Neuronal stem cell (in vitro differentiated cells): Measurements from ENCODE around the gene SERPIND1.

ENCODE experiments used
- DNase-seq: peaks from one replicate; pipeline ENCODE4 v3.0.0-alpha.2; 2013; ENCODE audit warnings: low spot score
- H2AFZ ChIP-seq: one replicate; pipeline ENCODE4 v1.6.1; 2013; ENCODE audit warnings: mild to moderate bottlenecking, low read length, inconsistent platforms
- H2AK5ac ChIP-seq: 2 replicates; pipeline ENCODE4 v1.6.1; 2013; ENCODE audit warnings: low read depth, mild to moderate bottlenecking, inconsistent platforms, low read length, moderate library complexity, mixed read lengths
- H2BK120ac ChIP-seq: 2 replicates; pipeline ENCODE4 v1.6.1; 2013; ENCODE audit warnings: low read depth, mild to moderate bottlenecking, inconsistent platforms, low read length, moderate library complexity, mixed read lengths
- H2BK12ac ChIP-seq: one replicate; pipeline ENCODE4 v1.6.1; 2013; ENCODE audit warnings: low read length, inconsistent platforms
- H2BK15ac ChIP-seq: 2 replicates; pipeline ENCODE4 v1.6.1; 2013; ENCODE audit warnings: mild to moderate bottlenecking, low read length, inconsistent platforms, mixed read lengths
- H2BK5ac ChIP-seq: one replicate; pipeline ENCODE4 v1.6.1; 2013; ENCODE audit warnings: inconsistent platforms, mild to moderate bottlenecking, low read length, moderate library complexity
- H3K14ac ChIP-seq: one replicate; pipeline ENCODE4 v1.6.1; 2013; ENCODE audit warnings: low read length, inconsistent platforms
- H3K18ac ChIP-seq: 2 replicates; pipeline ENCODE4 v1.6.1; 2013; ENCODE audit warnings: low read length, inconsistent platforms
- H3K23ac ChIP-seq: 2 replicates; pipeline ENCODE4 v1.6.1; 2013; ENCODE audit warnings: low read depth, mild to moderate bottlenecking, mixed read lengths, low read length, inconsistent platforms; ENCODE audit not compliant: poor library complexity
- H3K27ac ChIP-seq: replicated peaks from 3 replicates; pipeline ENCODE4 v1.5.1; 2013; ENCODE audit warnings: low read length, inconsistent platforms
- H3K27me3 ChIP-seq, 3 experiments: 2 replicates each; pipeline ENCODE4 v1.6.1; 2013; ENCODE audit warnings: low read length in 3 of 3, mild to moderate bottlenecking in 2 of 3, inconsistent platforms in 1 of 3, low read depth in 1 of 3, mixed read lengths in 1 of 3, moderate library complexity in 1 of 3; ENCODE audit not compliant: control insufficient read depth in 3 of 3, insufficient read depth in 3 of 3
- H3K36me3 ChIP-seq, 2 donors: replicated peaks in 1 of 2; 2 replicates each; pipeline ENCODE4 v1.6.1; 2013; ENCODE audit warnings: low read length in 2 of 2; ENCODE audit not compliant: control insufficient read depth in 2 of 2, insufficient read depth in 2 of 2
- H3K4ac ChIP-seq: 2 replicates; pipeline ENCODE4 v1.6.1; 2013; ENCODE audit warnings: inconsistent platforms, mild to moderate bottlenecking, low read length, moderate library complexity
- H3K4me1 ChIP-seq, 2 donors: 1 replicate in 1 of 2; 2 replicates in 1 of 2; pipeline ENCODE4 v1.6.1; 2013; ENCODE audit warnings: low read length in 2 of 2, low read depth in 1 of 2; ENCODE audit not compliant: control insufficient read depth in 2 of 2, insufficient read depth in 1 of 2
- H3K4me2 ChIP-seq: one replicate; pipeline ENCODE4 v1.6.1; 2013; ENCODE audit warnings: mild to moderate bottlenecking, low read length, inconsistent platforms; ENCODE audit not compliant: insufficient read depth, poor library complexity, severe bottlenecking
- H3K4me3 ChIP-seq, 2 donors: 2 replicates each; pipeline ENCODE4 v1.5.1; 2013; ENCODE audit warnings: low read length in 2 of 2, mild to moderate bottlenecking in 2 of 2, inconsistent platforms in 1 of 2, moderate library complexity in 1 of 2
- H3K79me1 ChIP-seq: one replicate; pipeline ENCODE4 v1.6.1; 2013; ENCODE audit warnings: low read depth, mild to moderate bottlenecking, inconsistent platforms, low read length, moderate library complexity
- H3K9ac ChIP-seq: one replicate; pipeline ENCODE4 v1.6.1; 2013; ENCODE audit warnings: mild to moderate bottlenecking, low read depth, low read length, inconsistent platforms; ENCODE audit not compliant: poor library complexity
- H3K9me3 ChIP-seq, 2 donors: replicated peaks in 1 of 2; 2 replicates each; pipeline versions ENCODE3 to v1.6.1; 2013; ENCODE audit warnings: low read length in 2 of 2, mild to moderate bottlenecking in 2 of 2, inconsistent platforms in 1 of 2, low read depth in 1 of 2, mixed read lengths in 1 of 2, moderate library complexity in 1 of 2; ENCODE audit not compliant: control insufficient read depth in 2 of 2, insufficient read depth in 1 of 2
- H4K8ac ChIP-seq: one replicate; pipeline ENCODE4 v1.6.1; 2013; ENCODE audit warnings: low read depth, mild to moderate bottlenecking, inconsistent platforms, low read length, moderate library complexity
- H4K91ac ChIP-seq: one replicate; pipeline ENCODE4 v1.6.1; 2013; ENCODE audit warnings: low read length, low read depth, mild to moderate bottlenecking, inconsistent platforms; ENCODE audit not compliant: poor library complexity
- WGBS, 2 donors: extraction: QIAGEN DNeasy Blood & Tissue Kit; methylation state at CpG; one replicate each; pipeline ENCODE4 v1.1.7; 2013; ENCODE audit warnings: missing lambda C conversion rate in 2 of 2, mixed read lengths in 1 of 2; ENCODE audit not compliant: insufficient read length in 2 of 2, insufficient replicate concordance in 1 of 2; ENCODE audit errors: extremely low coverage in 2 of 2; 5-methylcytosine and 5-hydroxymethylcytosine counted together

The SERPIND1 gene

DNA sequence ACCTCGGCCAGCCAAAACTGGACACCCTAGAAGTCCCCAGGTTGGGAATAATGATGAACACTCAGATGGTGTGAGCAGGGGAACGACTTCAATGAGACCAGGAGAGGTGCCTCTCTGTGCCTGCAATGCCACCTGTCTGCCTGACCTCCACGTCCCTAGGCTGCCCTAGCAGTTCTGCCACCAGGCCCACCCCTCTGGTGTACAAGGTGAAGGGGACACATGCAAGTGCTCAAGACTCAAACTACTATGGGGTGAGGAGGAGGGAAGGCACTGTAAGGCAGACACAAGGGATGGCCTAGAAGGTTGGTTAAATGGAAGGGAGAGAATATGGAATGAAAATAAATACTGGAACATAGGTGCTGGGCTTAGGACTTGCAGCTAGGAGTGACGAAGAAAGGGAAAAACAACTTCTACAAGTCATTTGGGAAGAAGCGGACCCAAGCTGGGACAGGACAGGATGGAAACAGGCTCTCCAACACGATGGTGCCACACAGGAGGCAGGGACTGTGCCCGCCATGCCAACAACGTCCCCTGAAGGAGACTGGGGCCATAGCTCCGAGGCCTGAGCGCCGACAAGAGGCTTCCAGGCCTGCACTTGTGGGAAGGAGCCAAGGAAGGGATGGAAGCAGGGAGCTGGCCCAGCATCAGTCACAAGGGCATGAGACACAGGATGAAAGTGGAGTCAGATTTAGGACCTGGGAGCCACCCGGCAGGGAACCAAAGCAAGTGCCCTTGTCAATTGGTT lies 18.5 kb downstream of the SERPIND1 start:
- no peak overlapping the region for H3K9ac ChIP-seq
- WGBS, 2 donors: no CpG with 5 or more reads among the region's 12 CpGs
- H3K14ac ChIP-seq: peak overlapping the region; percentile 95
- H3K27ac ChIP-seq: no peak overlapping the region
- no peaks in the 10 kb centered on the region for H3K79me1 ChIP-seq
- no peak overlapping the region for H2AK5ac ChIP-seq
- no peak overlapping the region for H3K18ac ChIP-seq
- H3K27me3 ChIP-seq: no peaks in the 10 kb centered on the region
- H2AFZ ChIP-seq: no peak overlapping the region
- no peak overlapping the region for H3K4me2 ChIP-seq
- H3K23ac ChIP-seq: peak overlapping the region; percentile 67
- H2BK120ac ChIP-seq: no peak overlapping the region
- peaks cover 25 to 84% of the 10 kb centered on the region in 2 donors for H3K36me3 ChIP-seq
- no peak overlapping the region for H3K4ac ChIP-seq
- no peak overlapping the region for H3K4me3 ChIP-seq
- H4K91ac ChIP-seq: no peak overlapping the region
- H2BK5ac ChIP-seq: no peak overlapping the region
- DNase-seq: no peak
- no peaks in the 10 kb centered on the region for H3K9me3 ChIP-seq
- no peak overlapping the region for H2BK12ac ChIP-seq
- no peaks in the 10 kb centered on the region for H3K4me1 ChIP-seq
- no peak overlapping the region for H2BK15ac ChIP-seq
- H4K8ac ChIP-seq: no peak overlapping the region

- Histone ChIP-seq H4K91ac (no peak overlapping the region), H2AK5ac (no peak overlapping the region), H3K27ac (no peak overlapping the region), H3K4ac (no peak overlapping the region), H3K4me1 (no peaks in the 10 kb centered on the region), H2BK5ac (no peak overlapping the region), H2BK120ac (no peak overlapping the region), H3K23ac (peak overlapping the region; percentile 67), H2AFZ (no peak overlapping the region), H2BK12ac (no peak overlapping the region), H3K4me2 (no peak overlapping the region), H3K9ac (no peak overlapping the region), H3K79me1 (no peaks in the 10 kb centered on the region), H3K14ac (peak overlapping the region; percentile 95), H3K18ac (no peak overlapping the region), H3K9me3 (no peaks in the 10 kb centered on the region), H4K8ac (no peak overlapping the region), H2BK15ac (no peak overlapping the region), H3K27me3 (no peaks in the 10 kb centered on the region), H3K36me3 (peaks cover 24 to 84% of the 10 kb centered on the region in 2 donors), H3K4me3 (no peak overlapping the region)
- WGBS, 2 donors: no CpG with 5 or more reads among the region's 3 CpGs
- no peak for DNase-seq
Observed at GRCh38 chr22:20792966-20793728, 19.2 kb downstream of the SERPIND1 start.

DNA sequence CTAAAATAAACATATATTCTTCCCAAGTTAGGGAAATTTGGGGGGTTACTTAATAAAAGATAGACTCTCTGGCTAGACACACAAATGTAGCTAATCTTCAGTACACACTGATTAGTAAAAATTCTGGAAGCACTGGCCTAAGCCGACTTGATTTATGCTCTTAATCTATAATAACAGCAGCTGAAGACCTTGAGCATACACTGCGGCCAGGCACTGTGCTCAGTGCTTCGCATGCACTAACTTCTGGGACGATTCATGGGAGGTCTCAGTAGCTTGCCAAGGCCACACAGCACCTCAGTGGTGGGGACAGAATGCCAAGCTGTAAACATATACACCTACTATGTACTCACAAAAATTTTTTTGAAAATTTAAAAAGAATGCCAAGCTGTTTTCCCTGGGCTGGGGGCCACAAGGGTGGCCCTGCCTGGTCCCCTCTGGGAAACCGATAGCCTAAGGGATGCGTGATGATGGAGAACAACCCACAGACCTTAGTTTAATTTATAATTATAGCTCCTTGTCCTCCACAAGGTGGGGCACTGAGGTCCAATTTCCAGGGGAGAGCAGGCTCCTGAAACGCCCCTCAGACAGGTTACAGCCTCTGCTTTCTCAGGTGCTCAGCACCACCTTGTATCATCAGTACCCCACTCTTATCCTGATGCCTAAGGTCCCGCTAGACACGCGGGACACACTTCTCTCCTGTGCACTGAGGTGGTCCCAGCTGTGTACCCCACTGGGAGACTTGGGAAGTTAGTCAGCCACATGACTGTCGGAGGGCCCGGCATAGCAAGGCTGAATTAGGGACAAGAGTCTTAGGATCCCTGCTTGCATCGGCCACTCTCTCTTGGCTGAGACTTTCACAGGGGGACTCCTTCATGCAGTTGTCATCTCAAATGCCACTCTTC lies 20.1 kb downstream of the SERPIND1 start:
- Histone ChIP-seq H2BK15ac (no peak overlapping the region), H3K4me3 (no peak overlapping the region), H2AFZ (no peak overlapping the region), H2BK5ac (no peak overlapping the region), H3K27ac (no peak overlapping the region), H3K79me1 (no peaks in the 10 kb centered on the region), H4K91ac (no peak overlapping the region), H3K36me3 (peaks cover 27 to 84% of the 10 kb centered on the region in 2 donors), H2AK5ac (no peak overlapping the region), H3K9ac (no peak overlapping the region), H3K4me2 (no peak overlapping the region), H3K4me1 (no peaks in the 10 kb centered on the region), H3K9me3 (no peaks in the 10 kb centered on the region), H4K8ac (no peak overlapping the region), H3K27me3 (no peaks in the 10 kb centered on the region), H3K4ac (no peak overlapping the region), H2BK12ac (no peak overlapping the region), H3K14ac (no peak overlapping the region), H3K23ac (no peak overlapping the region), H3K18ac (no peak overlapping the region), H2BK120ac (no peak overlapping the region)
- DNase-seq: no peak
- WGBS, 2 donors: no CpG with 5 or more reads among the region's 13 CpGs
